Ishikawa (cell line): ENCODE measurements around the gene COL26A1.

Experiments
- CREB1 ChIP-seq: IDR thresholded peaks from 2 replicates; pipeline ENCODE4 v1.6.1; 2012; ENCODE audit warnings: low read depth
- EGR1 ChIP-seq: IDR thresholded peaks from 2 replicates; pipeline ENCODE4 v1.6.1; 2012
- RAD21 ChIP-seq: IDR thresholded peaks from 2 replicates; pipeline ENCODE4 v1.6.1; 2012; ENCODE audit warnings: low read depth
- TAF1 ChIP-seq: IDR thresholded peaks from 2 replicates; pipeline ENCODE4 v1.6.1; 2012; ENCODE audit warnings: low read depth, mild to moderate bottlenecking
- TCF12 ChIP-seq: IDR thresholded peaks from 2 replicates; pipeline ENCODE4 v1.6.1; 2012; ENCODE audit warnings: low read depth
- TEAD4 ChIP-seq: IDR thresholded peaks from 2 replicates; pipeline ENCODE4 v1.6.1; 2012
- YY1 ChIP-seq: IDR thresholded peaks from 2 replicates; pipeline ENCODE4 v1.6.1; 2012; ENCODE audit warnings: low read depth
- ZBTB7A ChIP-seq: IDR thresholded peaks from 2 replicates; pipeline ENCODE4 v1.6.1; 2012; ENCODE audit warnings: low read depth
- TF ChIP-seq, protein P1 (sequence below): IDR thresholded peaks from 2 replicates; pipeline ENCODE4 v1.6.1; 2012; ENCODE audit warnings: low read depth, mild to moderate bottlenecking
- TF ChIP-seq, protein P2 (sequence below): IDR thresholded peaks from 2 replicates; pipeline ENCODE4 v1.6.1; 2012
- TF ChIP-seq, protein P3 (sequence below): IDR thresholded peaks from 2 replicates; pipeline ENCODE4 v1.6.1; 2012

DNA sequence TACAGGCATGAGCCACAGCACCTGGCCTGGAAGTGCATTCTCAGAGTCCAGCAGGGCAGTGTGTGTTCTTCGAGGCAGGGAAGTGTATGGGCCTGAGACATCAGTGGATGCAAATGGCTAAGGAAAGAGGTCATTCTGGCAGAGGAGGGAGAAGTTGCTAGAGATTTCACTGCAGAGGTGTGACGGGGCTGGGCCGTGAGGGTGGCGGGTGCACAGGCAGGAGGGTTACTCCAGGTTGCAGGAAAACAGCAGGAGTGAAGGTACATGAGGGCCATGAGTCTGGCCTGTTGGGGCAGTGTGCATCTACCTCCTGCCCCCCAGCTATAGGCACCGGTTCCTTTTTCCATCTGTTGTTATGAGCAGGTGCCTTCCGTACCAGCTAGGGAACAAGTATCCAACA is 29.3 kb downstream of the COL26A1 start:
- TF ChIP-seq, protein P1, sequence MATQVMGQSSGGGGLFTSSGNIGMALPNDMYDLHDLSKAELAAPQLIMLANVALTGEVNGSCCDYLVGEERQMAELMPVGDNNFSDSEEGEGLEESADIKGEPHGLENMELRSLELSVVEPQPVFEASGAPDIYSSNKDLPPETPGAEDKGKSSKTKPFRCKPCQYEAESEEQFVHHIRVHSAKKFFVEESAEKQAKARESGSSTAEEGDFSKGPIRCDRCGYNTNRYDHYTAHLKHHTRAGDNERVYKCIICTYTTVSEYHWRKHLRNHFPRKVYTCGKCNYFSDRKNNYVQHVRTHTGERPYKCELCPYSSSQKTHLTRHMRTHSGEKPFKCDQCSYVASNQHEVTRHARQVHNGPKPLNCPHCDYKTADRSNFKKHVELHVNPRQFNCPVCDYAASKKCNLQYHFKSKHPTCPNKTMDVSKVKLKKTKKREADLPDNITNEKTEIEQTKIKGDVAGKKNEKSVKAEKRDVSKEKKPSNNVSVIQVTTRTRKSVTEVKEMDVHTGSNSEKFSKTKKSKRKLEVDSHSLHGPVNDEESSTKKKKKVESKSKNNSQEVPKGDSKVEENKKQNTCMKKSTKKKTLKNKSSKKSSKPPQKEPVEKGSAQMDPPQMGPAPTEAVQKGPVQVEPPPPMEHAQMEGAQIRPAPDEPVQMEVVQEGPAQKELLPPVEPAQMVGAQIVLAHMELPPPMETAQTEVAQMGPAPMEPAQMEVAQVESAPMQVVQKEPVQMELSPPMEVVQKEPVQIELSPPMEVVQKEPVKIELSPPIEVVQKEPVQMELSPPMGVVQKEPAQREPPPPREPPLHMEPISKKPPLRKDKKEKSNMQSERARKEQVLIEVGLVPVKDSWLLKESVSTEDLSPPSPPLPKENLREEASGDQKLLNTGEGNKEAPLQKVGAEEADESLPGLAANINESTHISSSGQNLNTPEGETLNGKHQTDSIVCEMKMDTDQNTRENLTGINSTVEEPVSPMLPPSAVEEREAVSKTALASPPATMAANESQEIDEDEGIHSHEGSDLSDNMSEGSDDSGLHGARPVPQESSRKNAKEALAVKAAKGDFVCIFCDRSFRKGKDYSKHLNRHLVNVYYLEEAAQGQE = no peak
- TF ChIP-seq EGR1 (no peak), YY1 (no peak), TCF12 (no peak), ZBTB7A (no peak), CREB1 (no peak), TAF1 (no peak), TEAD4 (no peak), RAD21 (no peak)
- TF ChIP-seq, protein P2, sequence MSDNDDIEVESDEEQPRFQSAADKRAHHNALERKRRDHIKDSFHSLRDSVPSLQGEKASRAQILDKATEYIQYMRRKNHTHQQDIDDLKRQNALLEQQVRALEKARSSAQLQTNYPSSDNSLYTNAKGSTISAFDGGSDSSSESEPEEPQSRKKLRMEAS = no peak
- TF ChIP-seq, protein P3, sequence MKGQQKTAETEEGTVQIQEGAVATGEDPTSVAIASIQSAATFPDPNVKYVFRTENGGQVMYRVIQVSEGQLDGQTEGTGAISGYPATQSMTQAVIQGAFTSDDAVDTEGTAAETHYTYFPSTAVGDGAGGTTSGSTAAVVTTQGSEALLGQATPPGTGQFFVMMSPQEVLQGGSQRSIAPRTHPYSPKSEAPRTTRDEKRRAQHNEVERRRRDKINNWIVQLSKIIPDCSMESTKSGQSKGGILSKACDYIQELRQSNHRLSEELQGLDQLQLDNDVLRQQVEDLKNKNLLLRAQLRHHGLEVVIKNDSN = no peak
